Measurements from ENCODE around the gene OXNAD1.

The OXNAD1 gene

DNA sequence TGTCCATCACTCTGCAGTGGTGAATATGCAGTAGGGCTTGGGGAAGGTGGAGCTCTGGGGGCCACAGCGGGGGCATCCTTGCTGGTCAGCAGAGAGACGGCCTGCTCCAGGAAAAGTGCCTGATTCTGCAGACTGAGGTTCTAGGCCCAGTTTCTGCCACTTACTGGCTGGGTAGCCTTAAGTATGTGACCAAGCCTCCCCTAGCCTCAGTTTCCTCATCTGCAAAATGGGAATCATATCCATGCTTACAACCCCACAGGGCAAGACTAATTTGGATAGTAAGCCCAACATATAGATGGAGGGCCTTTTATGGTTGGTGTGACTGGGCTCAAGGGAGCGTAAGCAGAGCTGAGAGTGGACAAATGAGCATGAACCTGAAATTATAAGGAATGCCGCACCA is 60.8 kb downstream of the OXNAD1 start:
- Histone ChIP-seq H3K9me3 (ENCODE audit: insufficient read depth, low read depth, low read length) (0 out of 2 replicates have a peak, but pooled peaks cover 2% of the 10 kb centered on the region), H3K4me3 (ENCODE audit: low read length) (no peak overlapping the region), H3K9ac (ENCODE audit: low read depth, low read length) (no peak overlapping the region), H3K27me3 (ENCODE audit: insufficient read depth, low read length) (no peaks in the 10 kb centered on the region), H3K27ac (ENCODE audit: low read length) (no peak overlapping the region), H3K4me1 (ENCODE audit: insufficient read depth, low read length) (peaks cover 8% of the 10 kb centered on the region; the same call in 1 of the 2 replicates), H3K36me3 (ENCODE audit: insufficient read depth, low read depth, low read length) (peaks cover 26% of the 10 kb centered on the region)

DNA sequence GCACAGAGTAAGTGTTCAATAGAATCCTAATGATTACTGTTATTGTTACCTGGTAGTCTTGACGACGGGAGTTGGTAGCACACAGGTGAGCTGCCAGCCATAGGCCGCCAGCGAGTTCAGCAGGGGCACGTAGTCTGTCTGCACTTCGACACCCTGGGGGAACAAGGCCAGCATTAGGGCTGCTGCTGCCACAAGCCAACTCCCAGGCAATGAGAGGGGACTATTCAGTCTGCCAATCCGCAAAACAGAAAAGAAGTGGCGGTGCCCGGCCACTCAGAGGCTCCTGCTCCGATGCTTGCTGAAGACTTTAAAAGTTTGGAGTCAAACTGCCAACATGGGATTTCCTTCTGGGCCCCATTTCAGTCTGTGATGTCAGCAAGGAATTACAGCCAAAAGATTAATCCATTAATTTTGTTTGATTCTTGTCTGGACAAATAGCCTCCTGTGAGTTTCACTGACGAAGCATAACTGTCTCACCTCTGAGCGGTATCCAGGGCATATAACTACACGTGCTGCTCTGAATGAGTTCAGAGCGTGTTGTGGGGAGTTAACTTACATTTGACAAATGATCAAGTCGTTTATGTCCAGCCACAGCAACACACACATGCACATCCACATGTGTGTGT is 61.8 kb downstream of the OXNAD1 start:
- H3K4me3 ChIP-seq (ENCODE audit: low read length), result no peak overlapping the region
- H3K36me3 ChIP-seq (ENCODE audit: insufficient read depth, low read depth, low read length), result peaks cover 26% of the 10 kb centered on the region
- peaks cover 12% of the 10 kb centered on the region for H3K9me3 ChIP-seq (ENCODE audit: insufficient read depth, low read depth, low read length)
- peaks cover 8% of the 10 kb centered on the region; the same call in 1 of the 2 replicates for H3K4me1 ChIP-seq (ENCODE audit: insufficient read depth, low read length)
- no peaks in the 10 kb centered on the region for H3K27me3 ChIP-seq (ENCODE audit: insufficient read depth, low read length)
- H3K27ac ChIP-seq (ENCODE audit: low read length), result no peak overlapping the region
- no peak overlapping the region for H3K9ac ChIP-seq (ENCODE audit: low read depth, low read length)

DNA sequence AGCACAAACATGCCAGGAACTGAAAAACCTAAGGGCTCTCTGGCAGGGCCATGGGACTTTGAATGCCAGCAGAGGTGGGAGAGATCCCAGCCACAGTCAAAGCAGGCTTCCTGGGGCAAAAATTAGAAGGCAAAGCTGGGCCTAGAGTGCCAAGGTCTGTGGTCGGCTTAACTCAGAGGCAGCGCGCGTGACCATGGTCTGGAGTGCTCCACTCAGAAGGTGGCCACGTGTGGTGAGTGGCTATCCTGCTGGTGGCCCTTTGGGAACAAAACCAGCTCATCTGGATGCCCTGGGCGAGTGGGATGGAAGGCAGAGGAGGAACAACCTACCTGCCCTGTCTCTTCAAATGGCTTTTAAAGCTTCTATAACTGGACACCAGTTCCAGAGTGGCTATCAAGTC is 63.1 kb downstream of the OXNAD1 start:
- H3K27me3 ChIP-seq (ENCODE audit: insufficient read depth, low read length), result no peaks in the 10 kb centered on the region
- no peak overlapping the region for H3K9ac ChIP-seq (ENCODE audit: low read depth, low read length)
- H3K4me1 ChIP-seq (ENCODE audit: insufficient read depth, low read length), result peaks cover 12% of the 10 kb centered on the region
- H3K27ac ChIP-seq (ENCODE audit: low read length), result no peak overlapping the region
- H3K4me3 ChIP-seq (ENCODE audit: low read length), result no peak overlapping the region
- peaks cover 13% of the 10 kb centered on the region for H3K9me3 ChIP-seq (ENCODE audit: insufficient read depth, low read depth, low read length)
- H3K36me3 ChIP-seq (ENCODE audit: insufficient read depth, low read depth, low read length), result peaks cover 21% of the 10 kb centered on the region

DNA sequence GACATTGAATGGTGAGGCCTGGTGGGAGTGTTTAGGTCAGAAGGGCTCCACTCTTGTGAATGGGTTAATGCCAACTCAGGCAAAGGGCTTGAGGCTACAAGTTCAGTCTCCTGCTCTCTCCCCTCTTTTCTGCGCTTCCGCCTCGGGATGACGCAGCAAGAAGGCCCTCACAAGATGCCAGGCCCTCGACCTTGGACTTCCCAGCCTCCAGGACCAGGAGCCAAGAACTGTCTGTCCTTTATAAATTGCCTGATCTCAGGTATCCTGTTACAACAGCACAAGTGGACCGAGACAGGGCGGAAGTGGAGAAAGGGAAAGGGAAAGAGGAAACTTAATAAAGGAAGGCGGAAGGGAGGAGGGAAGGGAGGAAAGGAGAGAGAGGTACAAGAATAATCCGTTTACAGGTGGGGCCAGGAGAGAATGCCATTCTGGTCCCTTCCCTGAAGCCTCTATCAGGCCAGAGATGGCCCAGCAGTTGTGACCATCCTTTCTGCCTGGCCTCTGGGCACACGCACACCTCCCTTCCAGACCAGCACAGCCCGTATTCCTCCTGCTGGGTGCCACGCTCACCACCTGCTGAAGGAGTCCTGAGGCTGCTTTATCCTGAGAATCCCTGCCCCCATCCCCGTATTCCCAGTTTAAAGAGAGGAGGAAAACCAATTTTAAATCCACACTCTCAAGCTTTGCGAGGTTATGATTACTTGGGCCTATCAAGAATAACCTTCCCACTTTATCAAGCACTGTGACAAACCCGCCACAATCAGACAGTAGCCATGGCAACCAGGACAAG is 64.2 kb downstream of the OXNAD1 start:
- Histone ChIP-seq H3K4me1 (ENCODE audit: insufficient read depth, low read length) (peaks cover 12% of the 10 kb centered on the region), H3K27ac (ENCODE audit: low read length) (no peak overlapping the region), H3K9me3 (ENCODE audit: insufficient read depth, low read depth, low read length) (peaks cover 13% of the 10 kb centered on the region), H3K4me3 (ENCODE audit: low read length) (no peak overlapping the region), H3K36me3 (ENCODE audit: insufficient read depth, low read depth, low read length) (peaks cover 13% of the 10 kb centered on the region), H3K9ac (ENCODE audit: low read depth, low read length) (no peak overlapping the region), H3K27me3 (ENCODE audit: insufficient read depth, low read length) (no peaks in the 10 kb centered on the region)

DNA sequence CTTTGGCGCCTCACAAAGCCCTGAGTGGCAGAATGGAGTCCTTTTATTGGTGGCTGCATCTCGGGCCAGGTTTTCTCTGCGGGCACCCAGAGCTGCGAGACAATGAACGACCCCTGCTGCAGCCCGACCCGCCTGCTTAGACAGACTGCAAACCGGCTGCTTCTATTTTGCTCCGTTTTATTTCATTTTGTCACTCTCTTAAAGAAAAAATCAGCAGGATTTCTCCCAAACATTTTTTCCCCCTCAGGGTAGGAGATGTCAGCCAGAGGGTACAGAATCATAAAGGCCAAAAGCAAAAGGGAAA is 64.8 kb downstream of the OXNAD1 start:
- H3K4me1 ChIP-seq (ENCODE audit: insufficient read depth, low read length), result peaks cover 12% of the 10 kb centered on the region

DNA sequence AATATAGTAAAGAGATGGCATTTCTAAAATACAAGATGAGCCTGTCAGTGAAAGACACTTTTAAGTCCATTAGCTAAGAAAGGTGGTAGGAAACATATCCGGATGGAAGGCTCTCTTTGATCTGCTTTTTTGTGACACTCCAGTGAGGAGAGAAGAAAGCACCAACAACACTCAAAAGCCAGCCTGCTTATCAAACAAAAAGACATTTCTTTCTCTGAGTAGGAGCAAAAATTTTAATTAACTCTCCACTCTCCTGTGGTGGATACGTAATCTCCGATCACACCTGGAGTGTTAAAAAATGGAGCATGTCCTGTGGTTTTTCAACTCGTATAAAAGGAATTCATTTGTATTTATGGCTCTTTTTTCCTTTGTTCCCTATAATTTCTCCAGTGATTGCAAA is 65.3 kb downstream of the OXNAD1 start:
- Histone ChIP-seq H3K4me3 (ENCODE audit: low read length) (no peak overlapping the region), H3K36me3 (ENCODE audit: insufficient read depth, low read depth, low read length) (peaks cover 8% of the 10 kb centered on the region; the same call in 1 of the 2 replicates), H3K27ac (ENCODE audit: low read length) (no peak overlapping the region), H3K27me3 (ENCODE audit: insufficient read depth, low read length) (no peaks in the 10 kb centered on the region), H3K9ac (ENCODE audit: low read depth, low read length) (no peak overlapping the region; the same call in 1 of the 2 replicates), H3K4me1 (ENCODE audit: insufficient read depth, low read length) (peaks cover 12% of the 10 kb centered on the region), H3K9me3 (ENCODE audit: insufficient read depth, low read depth, low read length) (peaks cover 13% of the 10 kb centered on the region)

More for the DNA sequence above, 64.8 kb downstream of the OXNAD1 start:
- Histone ChIP-seq H3K36me3 (ENCODE audit: insufficient read depth, low read depth, low read length) (peaks cover 13% of the 10 kb centered on the region), H3K9ac (ENCODE audit: low read depth, low read length) (no peak overlapping the region; the same call in 1 of the 2 replicates), H3K27ac (ENCODE audit: low read length) (no peak overlapping the region), H3K9me3 (ENCODE audit: insufficient read depth, low read depth, low read length) (peaks cover 13% of the 10 kb centered on the region), H3K27me3 (ENCODE audit: insufficient read depth, low read length) (no peaks in the 10 kb centered on the region), H3K4me3 (ENCODE audit: low read length) (no peak overlapping the region)

DNA sequence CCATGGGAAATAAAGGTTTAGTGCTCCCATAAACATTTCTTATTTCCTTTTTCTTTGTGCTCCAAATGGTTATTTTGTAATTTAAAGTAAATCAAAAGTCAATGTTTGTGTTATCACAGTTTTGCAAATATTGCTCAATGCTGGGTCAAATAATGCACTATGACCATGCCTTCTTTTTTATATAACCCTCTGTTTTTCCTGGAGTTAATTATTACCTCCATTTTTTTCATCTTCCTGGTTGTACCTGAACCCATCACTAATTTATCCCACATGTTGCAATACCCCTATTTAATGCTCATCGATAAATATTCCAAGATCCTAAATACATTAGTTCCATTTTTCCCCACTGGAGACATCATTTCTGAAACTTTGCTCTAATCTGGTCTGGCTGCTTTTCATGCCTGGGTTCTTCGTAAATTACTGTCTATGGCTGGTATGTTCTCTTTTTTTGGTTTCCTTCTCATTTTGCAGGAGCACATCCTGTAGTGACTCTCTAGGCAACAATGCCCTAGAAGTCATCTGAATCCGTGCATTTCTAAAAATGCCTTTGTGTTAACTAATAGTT is 66.4 kb downstream of the OXNAD1 start:
- Histone ChIP-seq H3K4me3 (ENCODE audit: low read length) (no peak overlapping the region), H3K27ac (ENCODE audit: low read length) (no peak overlapping the region), H3K9ac (ENCODE audit: low read depth, low read length) (no peak overlapping the region), H3K27me3 (ENCODE audit: insufficient read depth, low read length) (no peaks in the 10 kb centered on the region), H3K36me3 (ENCODE audit: insufficient read depth, low read depth, low read length) (0 out of 2 replicates have a peak, but pooled peaks cover 3% of the 10 kb centered on the region), H3K4me1 (ENCODE audit: insufficient read depth, low read length) (peaks cover 12% of the 10 kb centered on the region), H3K9me3 (ENCODE audit: insufficient read depth, low read depth, low read length) (peaks cover 13% of the 10 kb centered on the region)

DNA sequence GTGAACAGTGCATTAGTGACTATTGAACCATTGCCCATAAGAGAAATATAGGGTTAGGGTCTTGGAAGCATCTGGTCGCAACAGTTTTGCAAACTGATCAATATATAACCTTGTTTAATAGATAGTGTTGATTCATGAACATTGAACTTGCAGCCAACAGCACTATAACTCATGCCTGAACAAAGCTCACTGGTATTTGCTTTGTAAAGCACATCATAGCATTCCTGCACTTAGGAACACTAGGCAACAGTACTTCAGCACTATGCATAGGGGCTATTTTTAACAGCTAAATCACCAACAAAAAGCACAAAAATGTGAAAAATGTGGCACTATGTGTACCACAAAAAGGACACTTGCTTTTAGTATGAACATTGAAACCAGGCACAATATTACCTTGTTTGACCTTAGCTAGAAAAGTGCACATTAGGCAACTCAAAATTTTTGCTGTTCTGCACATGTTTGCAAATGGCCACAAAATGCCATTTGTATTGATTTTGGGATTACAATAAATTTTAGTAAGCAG is 68.0 kb downstream of the OXNAD1 start:
- H3K4me3 ChIP-seq (ENCODE audit: low read length), result no peak overlapping the region
- H3K27ac ChIP-seq (ENCODE audit: low read length), result no peak overlapping the region
- H3K4me1 ChIP-seq (ENCODE audit: insufficient read depth, low read length), result peaks cover 12% of the 10 kb centered on the region
- H3K27me3 ChIP-seq (ENCODE audit: insufficient read depth, low read length), result no peaks in the 10 kb centered on the region
- peaks cover 13% of the 10 kb centered on the region for H3K9me3 ChIP-seq (ENCODE audit: insufficient read depth, low read depth, low read length)
- peaks cover 4% of the 10 kb centered on the region; the same call in 1 of the 2 replicates for H3K36me3 ChIP-seq (ENCODE audit: insufficient read depth, low read depth, low read length)
- no peak overlapping the region for H3K9ac ChIP-seq (ENCODE audit: low read depth, low read length)

DNA sequence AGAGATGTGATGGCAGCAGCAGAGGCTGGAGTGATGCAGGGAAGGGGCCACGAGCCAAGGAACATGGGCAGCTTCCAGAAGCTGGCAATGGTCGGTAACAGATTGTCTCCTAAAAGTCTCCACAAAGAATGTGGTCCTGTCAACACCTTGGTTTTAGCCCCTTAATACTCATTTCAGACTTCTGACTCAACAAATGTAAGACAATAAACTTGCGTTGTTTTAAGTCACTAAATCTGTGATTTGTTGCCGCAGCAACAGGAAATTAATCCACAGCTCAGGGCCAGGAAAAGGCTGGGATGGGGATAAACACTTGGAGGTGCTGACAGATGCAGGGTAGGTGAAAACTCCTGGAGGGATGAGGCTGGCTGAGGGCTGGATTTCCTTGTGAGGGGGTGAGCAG is 69.9 kb downstream of the OXNAD1 start:
- H3K36me3 ChIP-seq (ENCODE audit: insufficient read depth, low read depth, low read length), result peaks cover 4% of the 10 kb centered on the region; the same call in 1 of the 2 replicates
- H3K9me3 ChIP-seq (ENCODE audit: insufficient read depth, low read depth, low read length), result peaks cover 13% of the 10 kb centered on the region
- H3K4me1 ChIP-seq (ENCODE audit: insufficient read depth, low read length), result peaks cover 4% of the 10 kb centered on the region
- H3K9ac ChIP-seq (ENCODE audit: low read depth, low read length), result no peak overlapping the region
- H3K27ac ChIP-seq (ENCODE audit: low read length), result no peak overlapping the region
- H3K27me3 ChIP-seq (ENCODE audit: insufficient read depth, low read length), result no peaks in the 10 kb centered on the region
- no peak overlapping the region for H3K4me3 ChIP-seq (ENCODE audit: low read length)

DNA sequence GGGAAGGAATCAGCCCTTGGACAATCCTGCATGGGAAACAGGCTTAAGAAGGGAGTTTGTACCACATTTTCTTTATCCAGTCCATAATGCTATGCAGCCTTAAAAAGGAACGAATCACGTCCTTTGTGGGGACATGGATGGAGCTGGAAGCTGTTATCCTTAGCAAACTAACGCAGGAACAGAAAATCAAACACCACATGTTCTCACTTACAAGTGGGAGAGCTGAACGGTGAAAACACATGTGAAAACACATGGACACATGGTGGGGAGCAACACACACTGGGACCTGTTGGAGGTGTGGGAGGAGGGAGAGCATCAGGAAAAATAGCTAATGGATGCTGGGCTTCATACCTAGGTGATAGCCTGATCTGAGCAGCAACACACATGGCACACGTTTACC is 70.3 kb downstream of the OXNAD1 start:
- H3K36me3 ChIP-seq (ENCODE audit: insufficient read depth, low read depth, low read length), result peaks cover 4% of the 10 kb centered on the region; the same call in 1 of the 2 replicates
- H3K27ac ChIP-seq (ENCODE audit: low read length), result no peak overlapping the region
- no peak overlapping the region for H3K9ac ChIP-seq (ENCODE audit: low read depth, low read length)
- H3K4me3 ChIP-seq (ENCODE audit: low read length), result no peak overlapping the region
- H3K9me3 ChIP-seq (ENCODE audit: insufficient read depth, low read depth, low read length), result peaks cover 13% of the 10 kb centered on the region
- H3K4me1 ChIP-seq (ENCODE audit: insufficient read depth, low read length), result peaks cover 4% of the 10 kb centered on the region; the same call in 1 of the 2 replicates
- H3K27me3 ChIP-seq (ENCODE audit: insufficient read depth, low read length), result no peaks in the 10 kb centered on the region

DNA sequence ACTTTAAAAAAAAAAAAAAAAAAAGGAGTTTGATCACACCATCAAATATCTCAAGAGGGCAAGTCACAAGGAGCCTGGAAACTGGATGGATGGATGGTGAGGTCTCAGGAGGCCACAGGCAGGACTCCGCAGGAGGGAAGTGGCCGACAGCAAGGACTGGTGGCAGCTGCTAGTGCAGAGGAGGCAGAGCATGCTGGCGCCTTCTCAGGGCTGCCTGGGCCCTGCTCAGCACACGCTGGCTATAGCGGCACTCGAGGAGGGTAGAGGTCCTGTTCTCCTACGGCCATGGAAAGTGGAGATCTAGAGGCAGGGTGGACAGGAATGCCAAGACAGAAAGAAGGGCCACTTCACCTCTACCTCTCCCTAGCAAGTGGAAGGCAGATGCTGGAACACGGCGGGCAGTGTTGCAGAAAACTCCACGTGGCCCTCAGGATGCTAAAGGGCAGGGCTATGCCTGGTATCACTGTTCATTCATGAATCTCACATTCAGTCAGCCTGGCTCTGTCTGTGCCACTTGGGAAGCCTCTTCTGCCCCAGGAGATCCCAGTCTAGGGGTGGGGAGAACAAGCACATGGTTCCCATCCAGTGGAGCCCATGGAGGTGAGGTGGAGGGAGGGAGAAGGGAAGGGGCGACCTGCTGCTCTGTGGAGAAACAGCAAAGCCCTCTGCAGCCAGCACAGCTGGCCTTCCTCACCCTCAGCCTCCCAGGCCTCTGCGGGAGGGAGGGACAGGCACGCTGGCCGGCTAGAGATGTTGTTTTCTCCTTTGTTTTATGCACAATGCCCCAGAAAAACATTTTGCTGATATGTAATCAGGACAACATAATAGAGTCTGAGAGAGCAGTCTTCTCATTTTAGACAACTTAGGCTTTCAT is 71.0 kb downstream of the OXNAD1 start:
- Histone ChIP-seq H3K4me3 (ENCODE audit: low read length) (no peak overlapping the region), H3K9me3 (ENCODE audit: insufficient read depth, low read depth, low read length) (peaks cover 9% of the 10 kb centered on the region), H3K27me3 (ENCODE audit: insufficient read depth, low read length) (no peaks in the 10 kb centered on the region), H3K27ac (ENCODE audit: low read length) (no peak overlapping the region), H3K36me3 (ENCODE audit: insufficient read depth, low read depth, low read length) (peaks cover 4% of the 10 kb centered on the region; the same call in 1 of the 2 replicates), H3K4me1 (ENCODE audit: insufficient read depth, low read length) (peaks cover 4% of the 10 kb centered on the region; the same call in 1 of the 2 replicates), H3K9ac (ENCODE audit: low read depth, low read length) (no peak overlapping the region)

Data from iPS-20b (cell line).